Calu3 (cell line): ENCODE measurements around the gene MACROD1. TPM values are rescaled to one million over a fixed set of nuclear protein-coding genes. Genes with fewer than 3 reads are reported as not detected.

Experiments used
- BruUV-seq: library from RNA; stranded (reverse); fragments of 400-500 nt; replicated peaks from 2 replicates; lab custom pipeline; 2021; lab: Mats Ljungman, UMichigan
- CTCF ChIA-PET: fragments of 300-600 bp; sonication (Branson Sonifier 250); formaldehyde crosslinking; loops from one replicate; lab custom pipeline; 2022; ENCODE audit warnings: antibody characterized with exemption; lab: Charles Lee
- DNase-seq: peaks from one replicate; pipeline ENCODE4 v3.0.0; 2022
- H3K27ac Mint-ChIP-seq: one replicate; pipeline ENCODE4 v1.8.0; 2022; ENCODE audit warnings: mixed read lengths; ENCODE audit not compliant: unreplicated experiment
- H3K27me3 Mint-ChIP-seq: one replicate; pipeline ENCODE4 v1.8.0; 2022; ENCODE audit warnings: mixed read lengths; ENCODE audit not compliant: unreplicated experiment
- H3K36me3 Mint-ChIP-seq: one replicate; pipeline ENCODE4 v1.8.0; 2022; ENCODE audit warnings: mild to moderate bottlenecking, moderate library complexity, mixed read lengths; ENCODE audit not compliant: insufficient read depth, unreplicated experiment
- H3K4me1 Mint-ChIP-seq: one replicate; pipeline ENCODE4 v1.8.0; 2022; ENCODE audit warnings: mild to moderate bottlenecking, low read depth, mixed read lengths; ENCODE audit not compliant: unreplicated experiment
- H3K4me3 Mint-ChIP-seq: one replicate; pipeline ENCODE4 v1.8.0; 2022; ENCODE audit warnings: mild to moderate bottlenecking, low read depth, moderate library complexity, mixed read lengths; ENCODE audit not compliant: unreplicated experiment
- H3K9me3 Mint-ChIP-seq: one replicate; pipeline ENCODE4 v1.8.0; 2022; ENCODE audit warnings: low read depth, mixed read lengths; ENCODE audit not compliant: unreplicated experiment
- intact Hi-C: fragments of 100-400 bp; cut with micrococcal nuclease; formaldehyde crosslinking; loops from one replicate; pipeline ENCODE4 v1.10.0; 2022; ENCODE audit not compliant: unreplicated experiment
- total RNA-seq: library from RNA; stranded (reverse); gene quantifications from 2 replicates; pipeline ENCODE4 v1.2.3, GENCODE V29; 2022
- TF ChIP-seq, protein P1 (sequence below): fragments of 200-600 bp; IDR thresholded peaks from one replicate; pipeline ENCODE4 v1.8.0; 2022; ENCODE audit warnings: antibody characterized with exemption; ENCODE audit not compliant: unreplicated experiment

MACROD1 gene
- total RNA-seq, 1 experiment from 2014 or later = 35.7 TPM

DNA sequence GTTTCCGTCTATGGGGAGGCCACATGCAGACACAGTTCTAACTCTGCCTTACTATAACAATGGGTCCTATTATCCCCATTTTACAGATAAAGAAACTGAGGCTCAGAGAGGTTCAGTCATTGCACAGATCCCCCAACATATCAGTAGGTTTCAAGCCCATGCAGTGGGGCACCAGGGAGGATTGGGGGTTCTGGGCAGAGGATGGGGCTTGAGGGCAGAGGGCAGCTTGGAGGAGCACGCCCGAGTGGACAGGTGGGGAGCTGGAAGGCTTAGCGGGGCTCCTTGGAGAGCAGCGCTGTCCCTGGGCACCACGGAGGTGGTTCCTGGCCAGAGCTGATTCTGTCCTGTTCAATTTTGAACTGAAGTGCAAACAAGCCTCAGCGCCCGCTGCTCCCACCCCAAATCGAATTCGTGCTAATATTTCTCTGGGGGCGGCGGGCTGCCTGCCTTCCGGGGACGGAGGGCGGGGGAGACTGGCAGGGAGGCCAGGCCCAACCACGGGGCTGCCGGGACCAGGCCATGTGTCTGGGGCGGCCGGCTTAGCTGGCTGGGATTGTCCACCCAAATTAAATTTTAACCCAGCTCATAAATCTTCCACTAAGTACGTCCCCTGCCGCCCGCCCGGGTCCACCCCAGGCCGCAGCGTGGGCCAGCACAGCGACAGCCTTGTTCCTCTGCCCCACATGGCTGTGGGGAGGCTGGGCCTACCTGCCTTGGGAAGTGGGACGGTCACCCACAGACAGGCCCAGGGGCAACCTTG, 80.8 kb downstream of the MACROD1 start:
- Mint-ChIP-seq H3K9me3 (no peaks in the 10 kb centered on the region), H3K27me3 (no peaks in the 10 kb centered on the region), H3K4me3 (peak overlapping the region; percentile 37), H3K27ac (peak overlapping the region; percentile 58), H3K36me3 (peaks cover 9% of the 10 kb centered on the region), H3K4me1 (peaks cover 29% of the 10 kb centered on the region)
- DNase-seq = peak; percentile 77
- CTCF ChIA-PET = interaction anchor here (0.6 to 1.0 kb wide), 4 partner anchors 9 to 1356 kb away, joined by 3 to 7 read pairs (median 4); no protein-coding TSS in a partner anchor
- intact Hi-C loops = no loop called here
- BruUV-seq = no TSS peak
- TF ChIP-seq, protein P1, sequence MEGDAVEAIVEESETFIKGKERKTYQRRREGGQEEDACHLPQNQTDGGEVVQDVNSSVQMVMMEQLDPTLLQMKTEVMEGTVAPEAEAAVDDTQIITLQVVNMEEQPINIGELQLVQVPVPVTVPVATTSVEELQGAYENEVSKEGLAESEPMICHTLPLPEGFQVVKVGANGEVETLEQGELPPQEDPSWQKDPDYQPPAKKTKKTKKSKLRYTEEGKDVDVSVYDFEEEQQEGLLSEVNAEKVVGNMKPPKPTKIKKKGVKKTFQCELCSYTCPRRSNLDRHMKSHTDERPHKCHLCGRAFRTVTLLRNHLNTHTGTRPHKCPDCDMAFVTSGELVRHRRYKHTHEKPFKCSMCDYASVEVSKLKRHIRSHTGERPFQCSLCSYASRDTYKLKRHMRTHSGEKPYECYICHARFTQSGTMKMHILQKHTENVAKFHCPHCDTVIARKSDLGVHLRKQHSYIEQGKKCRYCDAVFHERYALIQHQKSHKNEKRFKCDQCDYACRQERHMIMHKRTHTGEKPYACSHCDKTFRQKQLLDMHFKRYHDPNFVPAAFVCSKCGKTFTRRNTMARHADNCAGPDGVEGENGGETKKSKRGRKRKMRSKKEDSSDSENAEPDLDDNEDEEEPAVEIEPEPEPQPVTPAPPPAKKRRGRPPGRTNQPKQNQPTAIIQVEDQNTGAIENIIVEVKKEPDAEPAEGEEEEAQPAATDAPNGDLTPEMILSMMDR = no peak

DNA sequence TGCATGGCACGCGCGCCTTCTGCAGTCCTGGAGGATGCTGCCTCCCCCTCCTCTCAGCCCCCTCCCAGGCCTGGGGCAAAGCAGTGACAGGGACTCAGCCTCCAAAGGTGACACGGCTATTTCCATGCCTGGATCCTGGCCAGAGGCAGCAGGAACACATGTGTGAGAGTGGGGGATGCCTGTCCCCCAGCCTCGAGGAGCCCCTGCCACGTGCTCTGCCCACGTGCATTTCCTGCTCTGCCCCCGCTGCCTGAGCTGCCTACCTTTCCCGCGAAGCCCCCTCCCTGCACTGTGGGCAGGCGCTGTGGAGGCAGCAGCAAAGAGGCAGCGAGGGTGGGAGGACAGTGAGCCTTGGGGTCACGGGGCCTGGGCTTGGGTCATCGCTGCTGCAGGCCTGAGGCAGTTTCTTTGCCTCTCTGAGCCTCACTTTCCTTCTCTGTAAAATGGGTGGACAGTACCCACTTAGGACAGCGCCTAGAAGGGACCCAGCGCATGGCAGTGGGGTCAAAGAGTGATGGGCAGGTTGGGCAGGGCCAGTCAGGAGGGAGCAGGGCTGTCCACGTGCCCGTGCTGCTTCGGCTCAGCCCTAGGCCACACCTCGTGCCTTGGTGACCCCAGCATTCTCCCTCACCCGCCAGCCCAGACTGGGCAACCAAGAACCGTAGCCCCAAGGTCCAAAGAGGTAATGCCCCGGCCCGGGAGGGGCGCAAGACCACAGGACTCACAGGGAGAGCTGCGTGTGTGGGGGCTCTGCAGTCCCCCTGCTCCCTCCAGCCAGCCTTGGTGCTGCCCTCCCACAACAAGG, 81.6 kb downstream of the MACROD1 start:
- intact Hi-C loops = no loop called here
- Mint-ChIP-seq H3K4me3 (no peak overlapping the region), H3K27me3 (peaks cover 7% of the 10 kb centered on the region), H3K9me3 (no peaks in the 10 kb centered on the region), H3K4me1 (peaks cover 29% of the 10 kb centered on the region), H3K36me3 (peaks cover 9% of the 10 kb centered on the region), H3K27ac (no peak overlapping the region)
- BruUV-seq = no TSS peak
- CTCF ChIA-PET = no interaction called here
- DNase-seq = no peak
- TF ChIP-seq, protein P1 = no peak

DNA sequence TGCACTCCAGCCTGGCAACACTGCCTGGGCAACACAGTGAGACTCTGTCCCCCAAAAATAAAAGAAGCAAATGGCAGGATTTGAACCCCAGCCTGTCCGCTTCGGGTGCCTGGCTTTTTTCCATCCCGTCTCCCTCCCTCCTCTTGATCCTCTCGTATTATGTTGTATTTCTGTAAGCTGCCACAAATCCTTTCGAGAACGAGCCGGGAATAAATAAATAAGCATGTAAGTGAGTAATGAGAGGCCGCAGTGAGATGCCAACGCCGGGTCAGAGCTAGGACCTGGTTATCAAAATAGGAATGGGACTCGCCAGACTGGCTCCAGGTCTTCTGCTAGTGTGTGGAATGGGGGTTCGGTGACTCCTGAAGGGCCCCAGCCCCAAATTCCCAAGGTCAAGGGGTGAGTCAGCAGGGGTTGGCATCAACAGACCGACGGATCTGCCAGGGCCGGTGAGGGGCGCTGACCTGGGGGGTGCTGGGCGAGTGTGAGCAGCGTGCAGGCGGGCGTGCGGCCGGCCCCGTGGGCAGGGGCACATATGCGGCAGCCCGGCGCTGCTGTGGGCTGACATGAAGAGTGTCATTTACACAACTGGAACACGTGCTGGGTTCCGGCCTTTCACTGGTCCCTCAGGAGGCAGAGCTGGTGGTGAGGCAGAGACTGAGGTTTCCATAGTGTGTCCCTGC, 82.4 kb downstream of the MACROD1 start:
- Mint-ChIP-seq H3K27ac (no peak overlapping the region), H3K4me3 (no peak overlapping the region), H3K4me1 (peaks cover 24% of the 10 kb centered on the region), H3K27me3 (peaks cover 12% of the 10 kb centered on the region), H3K36me3 (peaks cover 9% of the 10 kb centered on the region), H3K9me3 (no peaks in the 10 kb centered on the region)
- intact Hi-C loops = no loop called here
- no peak for DNase-seq
- BruUV-seq = no TSS peak
- TF ChIP-seq, protein P1 = no peak
- CTCF ChIA-PET = no interaction called here

DNA sequence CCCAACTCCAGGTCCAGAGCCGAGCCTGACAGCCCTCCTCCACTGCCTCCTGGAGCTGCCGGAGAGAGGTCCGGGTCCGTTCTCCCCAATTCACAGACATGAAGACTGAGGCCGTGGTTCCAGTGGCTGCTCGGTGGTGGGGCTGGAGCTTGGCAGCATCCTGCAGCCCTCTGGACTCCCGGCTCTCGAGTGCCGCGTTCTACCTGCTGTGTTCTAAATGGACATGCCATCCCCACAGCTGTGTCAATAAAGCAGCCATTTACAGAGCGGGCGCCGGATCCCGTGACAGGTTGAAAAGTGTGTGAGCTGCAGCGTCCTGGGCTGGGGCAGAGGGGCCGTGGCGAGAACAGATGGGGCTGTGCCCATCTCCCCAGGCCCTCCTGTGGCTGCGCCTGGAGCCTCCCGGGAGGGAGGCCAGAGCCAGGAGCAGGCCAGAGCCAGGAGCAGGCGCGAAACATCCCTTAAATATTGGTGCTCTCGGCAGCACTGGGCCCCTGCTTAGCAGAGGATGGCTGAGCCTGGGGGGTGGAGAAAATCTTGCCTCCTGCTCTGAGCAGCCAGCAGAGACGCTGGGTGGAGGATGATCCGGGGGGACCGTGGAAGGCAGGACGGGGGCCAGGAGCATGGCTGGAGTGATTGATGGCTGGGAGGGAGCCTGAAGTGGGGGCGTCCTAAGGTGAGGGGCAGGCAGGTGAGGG, 84.0 kb downstream of the MACROD1 start:
- CTCF ChIA-PET = no interaction called here
- Mint-ChIP-seq H3K27ac (no peak overlapping the region), H3K36me3 (peaks cover 9% of the 10 kb centered on the region), H3K4me1 (peaks cover 20% of the 10 kb centered on the region), H3K27me3 (peaks cover 12% of the 10 kb centered on the region), H3K9me3 (no peaks in the 10 kb centered on the region), H3K4me3 (no peak overlapping the region)
- intact Hi-C loops = no loop called here
- BruUV-seq = no TSS peak
- no peak for DNase-seq
- TF ChIP-seq, protein P1 = no peak
